Daoy (cell line): ENCODE results near the gene ROPN1L. TPM values are rescaled to one million over a fixed set of nuclear protein-coding genes. Genes with fewer than 3 reads are reported as not detected.
A peak's percentile ranks its signal among the peaks of the same experiment; 100 is the strongest.

ENCODE experiments used
- DNase-seq: peaks from one replicate; pipeline ENCODE4 v3.0.0-alpha.2; 2015; ENCODE audit warnings: low read depth
- total RNA-seq: library from RNA; depleted of rRNA; stranded (reverse); fragments of >200 nt; shearing (Covaris generic); gene quantifications from 2 replicates; pipeline ENCODE4 v1.2.3, GENCODE V29; 2014

ROPN1L gene
- total RNA-seq, 1 experiment from 2014 or later: 0.40 TPM

DNA sequence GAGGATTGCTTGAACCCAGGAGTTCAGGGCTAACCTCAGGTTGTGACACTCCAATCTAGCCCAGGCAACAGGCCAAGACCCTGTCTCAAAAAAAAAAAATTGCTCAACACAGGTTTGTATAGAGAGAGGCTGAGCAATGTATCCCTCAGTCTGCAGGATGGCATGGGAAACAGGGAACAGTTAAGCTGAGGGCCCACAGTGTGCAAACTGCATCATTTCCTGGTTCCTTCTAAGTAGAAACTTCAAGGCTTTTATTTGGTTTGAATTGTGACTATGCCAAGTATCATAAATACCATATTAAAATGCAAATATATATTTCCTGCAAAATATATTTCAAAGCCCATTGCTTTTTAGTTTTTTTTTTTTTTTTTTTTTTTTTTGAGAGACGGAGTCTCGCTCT lies 13.7 kb upstream of the ROPN1L start:
- DNase-seq: no peak

DNA sequence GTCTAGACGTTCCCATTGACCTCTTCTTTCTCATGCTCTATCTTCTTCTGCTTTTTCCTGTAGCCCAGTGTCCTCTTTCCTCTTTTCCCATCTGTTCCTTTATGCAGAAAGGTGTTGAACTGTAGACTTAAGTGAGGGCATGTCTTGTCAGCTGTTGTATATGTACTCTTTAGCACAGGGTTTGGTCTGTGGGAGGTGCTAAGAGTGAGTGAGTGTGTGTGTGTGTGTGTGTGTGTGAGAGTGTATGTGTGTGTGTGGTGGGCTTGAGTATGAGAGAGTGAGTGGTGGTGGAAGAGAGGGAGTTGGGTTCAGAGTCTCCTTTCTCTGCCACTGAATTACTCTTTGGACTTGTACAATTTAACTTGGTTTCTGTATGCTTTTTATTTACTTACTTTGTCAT lies 10.3 kb upstream of the ROPN1L start:
- DNase-seq: no peak

DNA sequence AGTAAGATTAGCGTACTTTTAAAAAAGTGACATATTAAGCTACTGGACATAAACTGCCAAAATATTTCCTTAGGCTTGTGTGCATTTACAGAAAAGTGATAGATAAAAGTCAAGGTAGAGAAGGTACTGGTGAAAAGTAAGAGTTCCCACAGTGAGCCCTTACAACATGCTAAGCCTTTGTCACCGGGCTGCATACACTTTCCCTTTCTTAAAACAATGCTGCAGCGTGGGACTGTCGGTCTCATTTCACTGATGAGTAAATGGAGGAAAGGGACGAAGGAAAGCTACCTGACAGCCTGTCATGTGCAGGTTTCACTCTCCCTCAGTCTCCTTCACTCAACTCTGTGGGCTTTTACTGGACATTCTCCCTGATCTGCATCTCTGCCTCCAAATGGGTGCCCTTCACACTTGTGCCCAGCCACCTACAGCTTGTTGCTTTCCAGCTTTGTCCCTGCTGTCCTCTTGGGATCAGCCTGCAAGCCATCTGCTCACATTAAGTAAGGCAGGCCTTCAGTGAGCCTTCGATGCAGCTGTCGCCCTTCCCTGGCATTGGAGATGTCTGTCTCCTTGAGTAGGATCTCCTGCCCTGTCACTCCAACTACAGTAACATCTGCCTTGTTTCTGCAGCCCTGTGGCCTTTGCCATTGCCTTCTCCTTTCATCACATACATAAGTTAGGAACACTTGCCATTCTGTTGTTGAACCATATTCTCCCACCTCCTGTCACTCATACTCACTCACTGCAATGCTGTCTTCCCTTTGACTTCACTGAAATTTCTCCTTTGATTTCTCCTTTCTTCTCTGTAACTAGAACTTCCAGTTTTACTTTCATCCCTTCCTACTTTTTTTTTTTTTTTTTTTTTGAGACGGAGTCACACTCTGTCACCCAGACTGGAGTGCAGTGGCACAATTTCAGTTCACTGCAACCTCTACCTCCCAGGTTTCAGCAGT lies 9.3 kb upstream of the ROPN1L start:
- DNase-seq: no peak

- no peak for DNase-seq
These were observed 7.3 kb upstream of the ROPN1L start for GRCh38 chr5:10434392-10434791.

- no peak for DNase-seq
These were observed 3.4 kb upstream of the ROPN1L start for GRCh38 chr5:10438301-10438700.

DNA sequence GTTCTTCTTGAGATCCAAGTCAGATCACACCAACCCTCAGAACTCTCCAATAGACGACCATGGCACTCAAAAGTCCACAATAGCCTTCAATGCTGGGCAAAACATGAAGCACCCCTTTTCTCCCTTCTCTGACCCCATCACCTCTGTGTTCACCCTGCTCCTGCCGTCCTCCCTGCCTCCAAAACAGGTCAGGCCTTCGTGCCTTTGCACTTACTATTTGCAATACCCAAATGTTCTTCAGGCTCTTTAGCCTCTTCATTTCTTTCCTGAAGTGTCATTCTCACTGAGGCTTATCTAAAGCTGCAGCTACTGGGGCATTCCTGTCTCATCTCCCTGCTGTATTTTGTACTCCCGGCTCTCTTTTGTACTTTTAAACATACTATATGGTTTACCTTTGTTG lies 2.0 kb upstream of the ROPN1L start:
- no peak for DNase-seq

GRCh38 chr5:10440367-10440990 lies 1.2 kb upstream of the ROPN1L start:
- no peak for DNase-seq

- no peak for DNase-seq
These were observed 335 bp downstream of the ROPN1L start for GRCh38 chr5:10441992-10442435.

DNA sequence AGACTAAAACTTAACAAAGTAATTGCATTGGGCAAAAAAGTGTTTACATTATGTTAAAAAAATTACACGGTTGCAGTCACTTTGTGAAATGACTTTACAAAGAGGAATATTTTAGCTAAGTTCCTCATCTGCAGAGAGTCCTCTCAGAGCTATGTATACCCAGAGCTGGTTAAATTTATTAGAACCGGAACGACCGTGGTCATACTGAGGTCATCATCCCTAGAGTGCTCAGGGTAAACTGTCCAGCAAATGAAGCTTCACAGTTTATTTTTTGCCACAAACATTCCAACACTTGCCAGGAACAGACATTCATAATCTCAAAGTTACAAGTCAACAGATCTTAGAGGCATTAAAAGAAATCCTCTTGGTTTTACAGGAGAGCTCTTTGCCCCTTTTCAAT lies 897 bp downstream of the ROPN1L start:
- DNase-seq: no peak

DNA sequence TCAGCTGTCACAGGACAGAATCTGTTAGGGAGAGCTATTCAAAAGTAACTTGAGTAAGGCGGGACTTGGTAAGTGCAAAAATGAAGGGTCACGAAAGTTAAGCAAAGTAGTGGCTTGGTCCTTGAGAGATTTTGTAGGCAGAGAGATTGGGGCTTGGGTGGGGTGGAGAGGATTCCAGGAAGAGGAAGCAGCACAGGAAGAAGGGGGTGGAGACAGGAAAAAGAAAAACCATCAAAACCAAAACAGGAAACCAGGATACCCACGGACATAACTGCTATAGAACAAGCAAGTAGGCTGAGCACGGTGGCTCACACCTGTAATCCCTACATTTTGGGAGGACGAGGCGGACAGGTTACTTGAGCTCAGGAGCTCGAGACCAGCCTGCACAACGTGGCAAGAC lies 3.7 kb downstream of the ROPN1L start:
- DNase-seq: no peak

DNA sequence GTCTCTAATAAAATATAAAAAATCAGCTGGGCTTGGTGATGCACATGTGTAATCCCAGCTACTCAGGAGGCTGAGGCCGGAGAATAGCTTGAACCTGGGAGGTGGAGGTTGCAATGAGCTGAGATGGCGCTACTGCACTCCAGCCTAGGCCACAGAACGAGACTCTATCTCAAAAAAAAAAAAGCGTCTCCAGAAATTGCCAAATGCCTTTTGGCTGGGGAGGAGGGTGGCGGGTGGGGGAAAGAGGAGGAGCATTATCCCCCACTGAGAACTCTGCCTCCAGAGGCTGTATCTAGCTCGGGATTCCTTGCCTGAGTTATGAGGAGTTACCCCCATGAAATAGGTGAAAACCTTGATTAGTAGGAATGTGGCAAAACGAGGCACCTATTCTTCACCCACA lies 4.8 kb downstream of the ROPN1L start:
- DNase-seq: no peak

- DNase-seq: no peak
These were observed 5.4 kb downstream of the ROPN1L start for GRCh38 chr5:10447041-10447440.

DNA sequence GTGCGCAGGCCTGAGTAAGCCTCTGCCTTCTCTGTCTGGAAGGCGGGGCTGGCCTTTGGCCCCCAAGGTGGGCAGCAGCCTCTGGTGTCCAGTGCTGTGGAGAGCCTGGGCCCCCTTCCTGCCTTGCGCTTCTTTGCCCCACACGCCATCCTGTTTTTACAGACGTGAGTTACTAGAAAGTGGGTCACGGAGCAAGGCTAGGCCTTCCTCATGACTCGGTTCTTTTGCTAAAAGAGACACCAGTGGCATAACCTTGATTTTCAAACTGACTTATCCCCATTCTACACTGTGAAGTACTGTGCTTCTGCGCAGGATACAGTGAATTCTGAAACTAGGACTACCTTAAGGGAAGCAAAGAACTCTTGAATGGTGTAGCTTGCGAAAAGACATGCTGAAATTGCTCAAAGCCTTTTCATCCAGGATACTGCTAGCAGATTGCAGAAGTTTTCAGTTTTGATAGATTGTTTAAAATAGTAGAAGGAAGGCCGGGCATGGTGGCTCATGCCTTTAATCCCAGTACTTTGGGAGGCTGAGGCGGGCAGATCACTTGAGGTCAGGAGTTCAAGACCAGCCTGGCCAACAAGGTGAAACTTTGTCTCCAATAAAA lies 7.2 kb downstream of the ROPN1L start:
- DNase-seq: no peak

- DNase-seq: no peak
These were observed 9.6 kb downstream of the ROPN1L start for GRCh38 chr5:10451137-10451824.

DNA sequence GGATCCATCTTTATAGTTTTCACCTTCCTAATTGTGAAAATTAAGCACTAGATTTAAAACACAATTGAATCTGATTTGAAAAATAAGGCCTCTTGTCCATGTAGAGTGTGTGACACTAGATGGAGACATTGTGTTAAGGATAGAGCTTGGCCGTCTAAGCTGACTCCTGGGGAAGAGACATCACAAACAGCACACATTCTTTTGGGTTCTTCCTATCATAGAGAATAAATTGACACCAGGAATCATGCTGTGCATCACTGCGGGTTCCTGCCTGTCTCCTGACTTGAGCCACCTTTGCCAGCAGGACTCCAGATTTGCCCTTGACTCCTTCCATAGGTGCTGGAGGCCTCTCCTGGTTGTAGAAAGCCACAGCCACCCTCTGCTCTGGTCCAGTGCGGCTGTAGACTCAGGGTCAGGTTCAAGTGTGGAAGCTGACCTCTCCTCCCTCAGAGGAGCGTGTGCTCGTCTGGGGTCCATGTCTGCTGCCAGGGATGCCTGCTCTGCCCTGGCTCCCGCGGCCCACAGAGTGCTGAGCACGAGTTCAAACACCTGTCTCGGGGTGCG lies 11.2 kb downstream of the ROPN1L start:
- DNase-seq: peak; percentile 77

DNA sequence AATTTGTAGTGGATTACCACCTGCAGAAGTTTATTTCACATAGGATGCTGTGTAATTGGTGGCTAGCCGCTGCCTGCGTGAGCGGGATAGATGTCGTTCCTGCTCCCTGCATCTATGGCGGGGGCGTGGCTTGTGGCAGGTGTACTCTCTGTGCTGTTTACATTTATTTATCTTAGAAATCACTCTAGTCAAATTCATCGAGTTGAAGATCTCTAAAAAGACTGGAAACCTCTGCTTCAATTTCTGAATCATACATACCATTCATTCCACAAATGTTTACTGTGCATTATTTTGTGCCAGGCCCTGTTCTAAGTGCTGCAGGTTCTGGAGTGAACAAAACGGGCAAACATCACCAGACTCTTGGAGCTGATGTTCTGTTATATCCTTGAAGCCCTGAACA lies 11.9 kb downstream of the ROPN1L start:
- DNase-seq: no peak

DNA sequence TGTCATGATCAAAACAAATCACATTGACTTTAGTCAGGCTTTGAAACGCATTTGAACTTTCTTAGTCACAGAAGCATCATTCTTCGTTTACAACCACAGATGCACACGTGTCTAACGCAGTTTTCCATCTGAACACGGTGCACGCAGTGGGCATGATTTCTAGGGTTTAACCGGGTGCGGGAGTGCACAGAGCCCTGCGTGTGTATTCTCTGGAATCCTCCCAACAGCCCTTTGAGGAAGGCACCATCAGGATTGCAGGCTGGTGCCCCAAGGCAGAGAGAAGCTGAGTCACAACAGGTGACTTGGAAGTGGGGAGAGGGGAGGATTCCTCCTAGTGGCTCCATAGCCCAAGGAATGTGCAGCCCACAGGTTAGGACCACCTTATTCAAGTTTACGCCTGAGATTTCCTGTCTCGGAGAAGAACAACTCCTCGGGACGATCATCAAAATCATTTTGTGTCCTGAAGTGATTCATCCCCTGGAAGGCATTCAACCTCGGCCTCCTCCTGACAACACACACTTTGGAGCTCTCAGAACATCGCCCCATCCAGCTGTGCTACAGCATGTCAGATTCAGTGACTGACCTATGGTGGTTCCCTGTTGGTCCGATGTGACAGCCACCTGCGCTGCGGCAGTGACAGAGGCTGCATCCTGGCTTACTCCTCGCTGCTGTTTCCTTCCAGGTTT lies 13.1 kb downstream of the ROPN1L start:
- peak; percentile 62 for DNase-seq

DNA sequence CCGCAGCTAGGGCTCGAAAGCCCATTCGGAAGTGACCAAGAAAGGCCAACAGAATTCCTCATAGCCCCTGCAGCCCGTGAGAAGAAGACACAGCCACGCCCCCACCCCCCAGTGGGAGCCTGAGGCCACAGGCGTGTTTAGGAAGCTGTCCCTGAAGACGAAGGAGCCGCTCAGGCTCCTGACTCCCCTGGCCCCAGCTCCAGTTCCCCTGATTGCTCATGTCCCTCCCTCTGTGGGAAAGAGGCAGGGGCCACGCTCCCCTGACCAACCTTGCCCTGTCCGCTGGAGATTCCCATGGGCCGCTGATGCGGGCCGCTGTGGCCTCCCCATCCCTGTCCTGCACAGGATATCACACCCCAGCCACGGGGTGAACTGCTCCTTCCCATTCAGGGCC lies 13.6 kb downstream of the ROPN1L start:
- no peak for DNase-seq

- DNase-seq: no peak
These were observed 15.1 kb downstream of the ROPN1L start for GRCh38 chr5:10456583-10457420.
